Measurements from ENCODE around the gene SLC7A1. TPM values are rescaled to one million over a fixed set of nuclear protein-coding genes. Genes with fewer than 3 reads are reported as not detected.

SLC7A1 gene
- polyA plus RNA-seq, 1 experiment, result 43.2 TPM

- CTCF ChIA-PET, result no interaction called here
- H3K27me3 ChIP-seq (ENCODE audit: control insufficient read depth, insufficient read depth, low read length), result no peaks in the 10 kb centered on the region
- H3K4me3 ChIP-seq (ENCODE audit: low read depth, low read length), result no peak overlapping the region
- no peaks in the 10 kb centered on the region for H3K36me3 ChIP-seq (ENCODE audit: control insufficient read depth, insufficient read depth, low read length)
- no peak for DNase-seq (ENCODE audit: low read depth)
- POLR2A ChIA-PET, result no interaction called here
- TF ChIP-seq CTCF (IDR thresholded peaks at IDR 0.05; ENCODE audit: insufficient read depth, low read depth, low read length), result no peak
Measured at GRCh38 chr13:29562786-29563438, 32.6 kb downstream of the SLC7A1 start.

GRCh38 chr13:29561918-29562317 is 33.6 kb downstream of the SLC7A1 start:
- CTCF ChIA-PET, result no interaction called here
- no peak overlapping the region for H3K4me3 ChIP-seq (ENCODE audit: low read depth, low read length)
- no peaks in the 10 kb centered on the region for H3K27me3 ChIP-seq (ENCODE audit: control insufficient read depth, insufficient read depth, low read length)
- POLR2A ChIA-PET, result no interaction called here
- no peaks in the 10 kb centered on the region for H3K36me3 ChIP-seq (ENCODE audit: control insufficient read depth, insufficient read depth, low read length)
- TF ChIP-seq CTCF (IDR thresholded peaks at IDR 0.05; ENCODE audit: insufficient read depth, low read depth, low read length), result no peak
- DNase-seq (ENCODE audit: low read depth), result no peak

GRCh38 chr13:29556742-29557141 is 38.7 kb downstream of the SLC7A1 start:
- ChIA-PET CTCF (interaction anchor here (0.8 to 1.0 kb wide), 2 partner anchors 16 to 151 kb away, joined by 3 to 4 read pairs; no protein-coding TSS in a partner anchor), POLR2A (no interaction called here)
- peaks cover 3% of the 10 kb centered on the region for H3K36me3 ChIP-seq (ENCODE audit: control insufficient read depth, insufficient read depth, low read length)
- no peaks in the 10 kb centered on the region for H3K27me3 ChIP-seq (ENCODE audit: control insufficient read depth, insufficient read depth, low read length)
- no peak for TF ChIP-seq CTCF (IDR thresholded peaks at IDR 0.05; ENCODE audit: insufficient read depth, low read depth, low read length)
- H3K4me3 ChIP-seq (ENCODE audit: low read depth, low read length), result no peak overlapping the region
- no peak for DNase-seq (ENCODE audit: low read depth)

- ChIA-PET POLR2A (no interaction called here), CTCF (no interaction called here)
Measured at GRCh38 chr13:29551214-29551613, 44.3 kb downstream of the SLC7A1 start.

GRCh38 chr13:29550430-29550988 is 45.0 kb downstream of the SLC7A1 start:
- no peak for DNase-seq (ENCODE audit: low read depth)
- ChIA-PET CTCF (no interaction called here), POLR2A (no interaction called here)
- no peak overlapping the region for H3K4me3 ChIP-seq (ENCODE audit: low read depth, low read length)
- TF ChIP-seq CTCF (IDR thresholded peaks at IDR 0.05; ENCODE audit: insufficient read depth, low read depth, low read length), result no peak
- H3K27me3 ChIP-seq (ENCODE audit: control insufficient read depth, insufficient read depth, low read length), result no peaks in the 10 kb centered on the region
- peaks cover 11% of the 10 kb centered on the region for H3K36me3 ChIP-seq (ENCODE audit: control insufficient read depth, insufficient read depth, low read length)

More at GRCh38 chr13:29551214-29551613, 44.3 kb downstream of the SLC7A1 start:
- H3K27me3 ChIP-seq (ENCODE audit: control insufficient read depth, insufficient read depth, low read length), result no peaks in the 10 kb centered on the region
- peaks cover 11% of the 10 kb centered on the region for H3K36me3 ChIP-seq (ENCODE audit: control insufficient read depth, insufficient read depth, low read length)
- no peak for DNase-seq (ENCODE audit: low read depth)
- no peak for TF ChIP-seq CTCF (IDR thresholded peaks at IDR 0.05; ENCODE audit: insufficient read depth, low read depth, low read length)
- no peak overlapping the region for H3K4me3 ChIP-seq (ENCODE audit: low read depth, low read length)
